ENCODE data around the gene FBXL12. TPM values are rescaled to one million over a fixed set of nuclear protein-coding genes. Genes with fewer than 3 reads are reported as not detected.

The FBXL12 gene
- total and polyA plus RNA-seq, 7 donors: 14.8 to 31.9 (median 22.4) TPM

DNA sequence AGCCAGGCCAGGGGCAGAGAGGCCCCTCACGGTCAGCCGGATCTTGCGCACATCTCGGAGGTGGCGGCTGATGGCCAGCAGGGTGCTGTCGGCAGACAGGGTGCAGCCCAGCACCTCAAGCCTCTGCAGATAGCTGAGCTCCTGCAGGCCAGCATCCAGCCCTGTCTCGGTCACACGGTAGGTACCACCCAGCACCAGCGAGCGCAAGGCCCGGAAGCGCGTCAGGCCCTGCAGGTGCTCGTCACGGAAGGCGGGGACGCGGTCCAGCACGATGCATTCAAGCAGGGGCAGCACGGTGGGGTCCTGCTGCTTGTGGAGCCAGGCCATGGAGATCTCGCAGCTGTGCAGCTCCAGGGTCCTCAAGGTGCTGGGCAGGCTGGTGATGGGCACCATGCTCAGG lies 7.7 kb downstream of the FBXL12 start:
- no peaks in the 10 kb centered on the region for H3K9me3 ChIP-seq
- no peaks in the 10 kb centered on the region for H3K27me3 ChIP-seq
- intact Hi-C loops (cut with DNase I): loop anchor here (10.0 kb wide), 1 partner anchor 376 kb away; the partner anchor contains the start of gene ZNF266
- H3K36me3 ChIP-seq: peaks cover 19 to 68% (median 31%) of the 10 kb centered on the region in 4 donors
- TF ChIP-seq POLR2AphosphoS5 (IDR thresholded peaks at IDR 0.05) (no peak), EP300 (IDR thresholded peaks at IDR 0.05) (no peak), POLR2A (IDR thresholded peaks at IDR 0.05) (no peak)
- TF ChIP-seq, protein P1, sequence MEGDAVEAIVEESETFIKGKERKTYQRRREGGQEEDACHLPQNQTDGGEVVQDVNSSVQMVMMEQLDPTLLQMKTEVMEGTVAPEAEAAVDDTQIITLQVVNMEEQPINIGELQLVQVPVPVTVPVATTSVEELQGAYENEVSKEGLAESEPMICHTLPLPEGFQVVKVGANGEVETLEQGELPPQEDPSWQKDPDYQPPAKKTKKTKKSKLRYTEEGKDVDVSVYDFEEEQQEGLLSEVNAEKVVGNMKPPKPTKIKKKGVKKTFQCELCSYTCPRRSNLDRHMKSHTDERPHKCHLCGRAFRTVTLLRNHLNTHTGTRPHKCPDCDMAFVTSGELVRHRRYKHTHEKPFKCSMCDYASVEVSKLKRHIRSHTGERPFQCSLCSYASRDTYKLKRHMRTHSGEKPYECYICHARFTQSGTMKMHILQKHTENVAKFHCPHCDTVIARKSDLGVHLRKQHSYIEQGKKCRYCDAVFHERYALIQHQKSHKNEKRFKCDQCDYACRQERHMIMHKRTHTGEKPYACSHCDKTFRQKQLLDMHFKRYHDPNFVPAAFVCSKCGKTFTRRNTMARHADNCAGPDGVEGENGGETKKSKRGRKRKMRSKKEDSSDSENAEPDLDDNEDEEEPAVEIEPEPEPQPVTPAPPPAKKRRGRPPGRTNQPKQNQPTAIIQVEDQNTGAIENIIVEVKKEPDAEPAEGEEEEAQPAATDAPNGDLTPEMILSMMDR (IDR thresholded peaks at IDR 0.05): no peak
- H3K4me3 ChIP-seq: no peak overlapping the region
- no peak for DNase-seq
- no peaks in the 10 kb centered on the region for H3K4me1 ChIP-seq
- no peak overlapping the region for H3K27ac ChIP-seq
- WGBS, 2 donors: 97 to 98% methylated on average over 21 of the region's 21 CpGs

DNA sequence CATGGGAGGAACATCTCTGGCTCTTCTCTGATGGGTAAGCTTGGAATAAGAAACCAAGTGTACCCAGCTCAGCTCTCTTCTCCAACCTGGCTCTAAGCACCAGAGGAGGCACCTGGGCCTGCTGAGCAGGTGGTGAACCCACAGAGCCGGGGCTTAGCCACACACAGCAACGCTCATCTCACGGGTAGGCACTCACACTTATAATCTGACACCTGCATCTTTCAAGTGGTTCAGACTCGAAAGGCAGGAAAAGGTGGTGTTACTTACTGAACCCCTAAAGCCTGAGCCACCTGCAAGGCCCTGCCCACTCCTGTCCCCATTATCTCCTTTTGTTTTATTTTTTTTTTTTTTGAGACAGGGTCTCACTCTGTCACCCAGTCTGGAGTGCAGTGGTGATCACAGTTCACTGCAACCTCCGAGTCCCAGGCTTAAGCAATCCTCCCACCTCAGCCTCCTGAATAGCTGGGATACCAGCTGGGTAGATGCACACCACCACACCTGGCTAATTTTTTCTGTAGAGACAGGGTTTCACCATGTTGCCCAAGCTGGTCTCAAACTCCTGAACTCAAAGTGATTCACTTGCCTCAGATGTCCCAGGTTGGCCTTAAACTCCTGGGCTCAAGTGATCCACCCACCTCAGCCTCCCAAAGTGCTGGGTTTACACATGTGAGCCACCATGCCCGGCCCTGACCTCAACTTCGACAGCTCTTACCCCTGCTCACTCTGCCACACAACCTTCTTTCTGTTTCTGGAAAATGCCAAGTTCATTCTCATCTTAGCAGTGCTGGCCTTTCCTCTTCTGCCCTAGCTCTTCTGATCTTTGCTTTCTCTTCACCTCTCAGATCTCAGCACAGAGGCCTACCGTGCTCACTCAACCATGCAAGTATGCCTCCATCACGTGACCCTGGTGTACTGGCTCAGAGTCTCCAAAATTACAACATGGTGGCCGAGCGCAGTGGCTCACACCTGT lies 9.7 kb downstream of the FBXL12 start:
- Histone ChIP-seq H3K4me3 (no peak overlapping the region), H3K9me3 (no peaks in the 10 kb centered on the region), H3K36me3 (peaks cover 19 to 68% (median 31%) of the 10 kb centered on the region in 4 donors), H3K27me3 (no peaks in the 10 kb centered on the region), H3K4me1 (no peaks in the 10 kb centered on the region), H3K27ac (no peak overlapping the region)
- intact Hi-C loops (cut with DNase I): no loop called here
- 77 to 89% methylated on average over 11 of the region's 11 CpGs for WGBS, 2 donors
- TF ChIP-seq, protein P1 (IDR thresholded peaks at IDR 0.05): no peak
- TF ChIP-seq POLR2A (IDR thresholded peaks at IDR 0.05): no peak
- TF ChIP-seq POLR2AphosphoS5 (IDR thresholded peaks at IDR 0.05): no peak
- no peak for TF ChIP-seq EP300 (IDR thresholded peaks at IDR 0.05)
- no peak for DNase-seq

DNA sequence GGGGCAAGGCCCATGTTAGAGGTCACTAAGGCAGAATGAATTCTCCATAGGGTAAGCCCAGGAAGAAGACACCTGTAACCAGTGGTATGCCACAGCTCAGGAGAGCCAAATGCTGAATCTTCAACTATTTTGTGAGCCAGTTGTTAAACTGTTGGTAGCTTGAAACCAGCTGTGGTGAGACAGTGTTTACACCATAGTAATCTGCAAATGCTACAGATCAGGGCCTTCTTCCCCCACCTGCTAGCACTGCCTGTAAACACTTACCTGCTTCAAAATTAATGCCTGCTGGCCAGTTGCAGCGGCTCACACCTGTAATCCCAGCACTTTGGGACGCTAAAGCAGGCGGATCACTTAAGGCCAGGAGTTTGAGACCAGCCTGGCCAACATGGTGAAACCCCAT lies 12.1 kb downstream of the FBXL12 start:
- Histone ChIP-seq H3K4me3 (no peak overlapping the region), H3K4me1 (no peaks in the 10 kb centered on the region), H3K36me3 (peaks cover 19 to 51% (median 30%) of the 10 kb centered on the region in 4 donors), H3K27me3 (no peaks in the 10 kb centered on the region), H3K27ac (no peak overlapping the region), H3K9me3 (no peaks in the 10 kb centered on the region)
- DNase-seq: no peak
- intact Hi-C loops (cut with DNase I): no loop called here
- 91 to 96% methylated on average over 3 of the region's 3 CpGs for WGBS, 2 donors
- TF ChIP-seq, protein P1 (IDR thresholded peaks at IDR 0.05): no peak
- no peak for TF ChIP-seq POLR2AphosphoS5 (IDR thresholded peaks at IDR 0.05)
- TF ChIP-seq POLR2A (IDR thresholded peaks at IDR 0.05): no peak
- no peak for TF ChIP-seq EP300 (IDR thresholded peaks at IDR 0.05)

DNA sequence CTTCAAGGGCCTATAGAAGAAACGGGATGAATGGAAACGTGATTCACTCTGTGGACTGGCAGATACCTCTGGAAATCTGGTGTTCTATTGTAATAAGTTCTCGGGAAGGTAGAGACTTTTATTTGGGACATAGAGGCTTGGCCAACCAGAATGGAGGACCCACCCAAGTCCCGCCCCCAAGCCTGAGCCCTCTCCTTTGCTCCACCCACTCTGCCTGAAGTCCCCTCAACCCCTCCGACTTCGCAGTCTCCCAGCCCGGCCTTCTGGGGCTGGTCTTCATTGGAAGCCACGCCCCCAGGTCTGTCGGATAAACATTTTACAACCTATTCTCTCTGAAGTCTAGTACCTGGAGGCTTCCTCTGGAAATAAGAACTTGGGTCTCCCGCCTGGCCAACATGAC lies 16.9 kb downstream of the FBXL12 start:
- no peaks in the 10 kb centered on the region for H3K9me3 ChIP-seq
- intact Hi-C loops (cut with DNase I): no loop called here
- WGBS, 2 donors: 92 to 93% methylated on average over 10 of the region's 10 CpGs

More for the DNA sequence above, 16.9 kb downstream of the FBXL12 start:
- H3K36me3 ChIP-seq: peaks cover 0 to 6% (median 2%) of the 10 kb centered on the region in 4 donors
- TF ChIP-seq POLR2AphosphoS5 (IDR thresholded peaks at IDR 0.05): no peak
- TF ChIP-seq, protein P1 (IDR thresholded peaks at IDR 0.05): no peak
- no peak for TF ChIP-seq EP300 (IDR thresholded peaks at IDR 0.05)
- no peak for TF ChIP-seq POLR2A (IDR thresholded peaks at IDR 0.05)
- DNase-seq: no peak
- no peaks in the 10 kb centered on the region for H3K4me1 ChIP-seq
- H3K4me3 ChIP-seq: no peak overlapping the region
- H3K27me3 ChIP-seq: no peaks in the 10 kb centered on the region
- no peak overlapping the region for H3K27ac ChIP-seq

All from sigmoid colon (tissue), 7 donors.